GM12878 (cell line): ENCODE data around the gene PMAIP1. TPM values are rescaled to one million over a fixed set of nuclear protein-coding genes. Genes with fewer than 3 reads are reported as not detected.

Experiments
- ATAC-seq: fragments of 200-7000 bp; cut with Tn5 transposase; 3 replicates; pipeline ENCODE4 v1.9.1; 2020; ENCODE audit warnings: mild to moderate bottlenecking, moderate library complexity
- BruUV-seq: library from RNA; stranded (reverse); fragments of 400-500 nt; replicated peaks from 2 replicates; lab custom pipeline; 2021; lab: Mats Ljungman, UMichigan
- CTCF ChIA-PET: fragments of 300-600 bp; sonication (Branson Sonifier 250); formaldehyde crosslinking; extraction: SDS; loops from one replicate; lab custom pipeline; 2021; ENCODE audit warnings: inconsistent platforms; lab: Yijun Ruan, JAX
- POLR2A ChIA-PET: fragments of 350-600 bp; formaldehyde crosslinking; extraction: SDS; loops from one replicate; lab custom pipeline; 2021; ENCODE audit warnings: inconsistent platforms; lab: Charles Lee
- RAD21 ChIA-PET: fragments of 300-600 bp; sonication (Branson Sonifier 250); formaldehyde crosslinking; loops from one replicate; lab custom pipeline; 2023; ENCODE audit warnings: antibody characterized with exemption; ENCODE audit not compliant: unreplicated experiment; lab: Charles Lee
- SMC1A ChIA-PET: fragments of 300-600 bp; sonication (Branson Sonifier 250); formaldehyde crosslinking; loops from one replicate; lab custom pipeline; 2023; ENCODE audit not compliant: unreplicated experiment, uncharacterized antibody; lab: Charles Lee
- DNase-seq: peaks from one replicate; pipeline ENCODE4 v3.0.0-alpha.2; 2011; ENCODE audit warnings: low read depth, low spot score
- FAIRE-seq: peaks from 3 replicates; lab custom pipeline; 2011; peaks lifted over from hg19 to GRCh38; lab: Jason Lieb, UNC
- H2AFZ ChIP-seq: 2 replicates; pipeline ENCODE4 v1.6.0; 2011; ENCODE audit warnings: low read depth, low read length, control low read depth; ENCODE audit not compliant: control insufficient read depth
- H3K27ac ChIP-seq: 2 replicates; pipeline ENCODE4 v1.5.1; 2011; ENCODE audit warnings: control low read depth; ENCODE audit not compliant: control insufficient read depth, insufficient read depth
- H3K27me3 ChIP-seq, 2 experiments: replicated peaks in 1 of 2; 2 replicates each; pipeline versions ENCODE4 v1.6.0 to v1.6.1; 2011; ENCODE audit warnings: low read length in 1 of 2; ENCODE audit not compliant: control insufficient read depth in 2 of 2, insufficient read depth in 2 of 2
- H3K36me3 ChIP-seq, 2 experiments: 2 replicates each; pipeline ENCODE4 v1.5.1; 2011; ENCODE audit warnings: low read length in 1 of 2; ENCODE audit not compliant: control insufficient read depth in 2 of 2, insufficient read depth in 2 of 2
- H3K4me1 ChIP-seq: 2 replicates; pipeline ENCODE4 v1.6.1; 2011; ENCODE audit warnings: mild to moderate bottlenecking, low read length, moderate library complexity, mixed read lengths; ENCODE audit not compliant: control insufficient read depth, insufficient read depth
- H3K4me2 ChIP-seq: 2 replicates; pipeline ENCODE4 v1.6.0; 2011; ENCODE audit warnings: control low read depth; ENCODE audit not compliant: control insufficient read depth, insufficient read depth
- H3K4me3 ChIP-seq: fragments of 200-600 bp; sonication (generic); 2 replicates; pipeline ENCODE4 v1.5.1; 2016
- H3K79me2 ChIP-seq: 2 replicates; pipeline ENCODE4 v1.6.0; 2011; ENCODE audit warnings: low read length; ENCODE audit not compliant: control insufficient read depth, insufficient read depth
- H3K9ac ChIP-seq: 2 replicates; pipeline ENCODE4 v1.8.0; 2011; ENCODE audit warnings: low read length, control low read depth, mixed read lengths; ENCODE audit not compliant: control insufficient read depth, insufficient read depth
- H3K9me3 ChIP-seq: replicated peaks from 3 replicates; pipeline ENCODE4 v1.5.1; 2011; ENCODE audit warnings: mild to moderate bottlenecking, low read length; ENCODE audit not compliant: control insufficient read depth, insufficient read depth
- H4K20me1 ChIP-seq: 2 replicates; pipeline ENCODE4 v1.6.0; 2011; ENCODE audit not compliant: control insufficient read depth, insufficient read depth
- CEBPB ChIP-seq, 2 experiments: fragments of 150-350 bp in 1 of 2; IDR thresholded peaks; 2 replicates each; pipeline ENCODE4 v1.6.1; 2012 to 2014; ENCODE audit warnings: low read depth in 2 of 2, low read length in 2 of 2, borderline replicate concordance in 1 of 2, inconsistent platforms in 1 of 2
- CREB1 ChIP-seq: IDR thresholded peaks from 2 replicates; pipeline ENCODE4 v1.6.1; 2012; ENCODE audit warnings: low read depth, mild to moderate bottlenecking, inconsistent platforms
- GATAD2B ChIP-seq: fragments of 450-650 bp; conservative IDR thresholded peaks from 2 replicates; pipeline ENCODE4 v1.6.1; 2017; ENCODE audit warnings: low read depth, mild to moderate bottlenecking, moderate library complexity
- JUND ChIP-seq: IDR thresholded peaks from 2 replicates; pipeline ENCODE4 v1.6.1; 2012; ENCODE audit warnings: low read depth, mild to moderate bottlenecking, low read length, improper control_type of control experiment, moderate library complexity
- MEF2B ChIP-seq: fragments of 450-650 bp; IDR thresholded peaks from 2 replicates; pipeline ENCODE4 v1.6.1; 2018; ENCODE audit warnings: mild to moderate bottlenecking, moderate library complexity; ENCODE audit not compliant: partially characterized antibody, poor library complexity, severe bottlenecking
- MLLT1 ChIP-seq: fragments of 450-650 bp; IDR thresholded peaks from 2 replicates; pipeline ENCODE4 v1.6.1; 2016; ENCODE audit warnings: mild to moderate bottlenecking
- NR2F1 ChIP-seq: fragments of 450-650 bp; conservative IDR thresholded peaks from 2 replicates; pipeline ENCODE4 v1.6.1; 2017; ENCODE audit warnings: mild to moderate bottlenecking
- SMAD1 ChIP-seq: fragments of 450-650 bp; IDR thresholded peaks from 2 replicates; pipeline ENCODE4 v1.6.1; 2018; ENCODE audit warnings: mild to moderate bottlenecking, low read depth; ENCODE audit not compliant: partially characterized antibody
- SMARCA5 ChIP-seq: fragments of 450-650 bp; IDR thresholded peaks from 2 replicates; pipeline ENCODE4 v1.6.1; 2017; ENCODE audit warnings: mild to moderate bottlenecking
- SPI1 ChIP-seq: IDR thresholded peaks from 2 replicates; pipeline ENCODE4 v1.6.1; 2011; ENCODE audit warnings: low read depth, mild to moderate bottlenecking, low read length, moderate library complexity, borderline replicate concordance; ENCODE audit not compliant: insufficient read depth
- SUZ12 ChIP-seq: fragments of 200-600 bp; sonication (generic); IDR thresholded peaks from one replicate; pipeline ENCODE4 v1.6.1; 2018; ENCODE audit warnings: antibody characterized with exemption, mild to moderate bottlenecking; ENCODE audit not compliant: unreplicated experiment
- WGBS: methylation state at CpG from one replicate; pipeline ENCODE4 v1.1.6; 2016; ENCODE audit warnings: low lambda C conversion rate; ENCODE audit not compliant: insufficient replicate concordance, insufficient coverage; ENCODE audit errors: missing lambda C conversion rate; 5-methylcytosine and 5-hydroxymethylcytosine counted together
- in situ Hi-C: fragments of 300-500 bp; cut with MboI; formaldehyde crosslinking; loops from 9 replicates; pipeline ENCODE4 v1.14.3; 2018; ENCODE audit warnings: mixed read lengths
- intact Hi-C: fragments of 100-400 bp; cut with micrococcal nuclease; formaldehyde crosslinking; loops from one replicate; pipeline ENCODE4 v1.14.2; 2022; ENCODE audit not compliant: unreplicated experiment
- polyA plus RNA-seq, 11 experiments: library from polyadenylated mRNA; depleted of rRNA in 4 of 11; unstranded in 6 of 11; stranded (reverse) in 5 of 11; fragments of >200 nt; fragmentation: Nextera tagmentation in 4 of 11; fragmentation: Illumina TruSeq in 1 of 11; extraction: Ambion mirVana in 4 of 11; extraction: Trizol in 1 of 11; gene quantifications; 1 replicate in 1 of 11; 2 replicates in 10 of 11; pipeline versions ENCODE4 v1.2.1 to v1.2.3, GENCODE V29; 2011 to 2016; ENCODE audit warnings: inconsistent platforms in 2 of 11, missing spikeins in 2 of 11, low read depth in 1 of 11
- total RNA-seq, 4 experiments: library from RNA; depleted of rRNA in 3 of 4; stranded (reverse); fragments of >200 nt in 3 of 4; fragmentation: Illumina TruSeq in 1 of 4; extraction: Trizol in 1 of 4; gene quantifications; 2 replicates each; pipeline versions ENCODE4 v1.2.1 to v1.2.3, GENCODE V29; 2013 to 2021
- TF ChIP-seq, protein P1 (sequence below): fragments of 450-650 bp; conservative IDR thresholded peaks from 2 replicates; pipeline ENCODE4 v1.6.1; 2017; ENCODE audit warnings: mild to moderate bottlenecking, moderate library complexity

The PMAIP1 gene
- total and polyA plus RNA-seq, 10 of the 15 experiments (the other 5 are each of a cell fraction or from before 2014, with no cell fraction given) = 74.0 to 219 (median 112) TPM

- DNase-seq (no peak), ATAC-seq (no peak), FAIRE-seq (no peak)
- Histone ChIP-seq H4K20me1 (no peaks in the 10 kb centered on the region), H3K27ac (no peak overlapping the region), H3K79me2 (no peaks in the 10 kb centered on the region), H3K27me3 (no peaks in the 10 kb centered on the region), H3K9ac (no peak overlapping the region), H3K4me2 (no peak overlapping the region), H2AFZ (no peak overlapping the region), H3K9me3 (no peaks in the 10 kb centered on the region), H3K4me3 (no peak overlapping the region), H3K4me1 (peaks cover 17% of the 10 kb centered on the region), H3K36me3 (no peaks in the 10 kb centered on the region)
- ChIA-PET POLR2A (interaction anchor here (1.7 kb wide), 1 partner anchor 102 kb away, joined by 4 read pairs; no protein-coding TSS in a partner anchor), SMC1A (interaction anchor here (1.1 to 2.4 kb wide), 3 partner anchors 9 to 39 kb away, joined by 4 to 13 read pairs (median 13); no protein-coding TSS in a partner anchor), RAD21 (interaction anchor here (0.7 to 2.1 kb wide), 4 partner anchors 8 to 48 kb away, joined by 3 to 4 read pairs (median 4); partner anchors contain the start of gene PMAIP1), CTCF (interaction anchor here (0.5 to 1.7 kb wide), 3 partner anchors 14 to 49 kb away, joined by 3 to 5 read pairs (median 3); no protein-coding TSS in a partner anchor)
- in situ Hi-C loops = no loop called here
- TF ChIP-seq CREB1 = no peak
- TF ChIP-seq, protein P1, sequence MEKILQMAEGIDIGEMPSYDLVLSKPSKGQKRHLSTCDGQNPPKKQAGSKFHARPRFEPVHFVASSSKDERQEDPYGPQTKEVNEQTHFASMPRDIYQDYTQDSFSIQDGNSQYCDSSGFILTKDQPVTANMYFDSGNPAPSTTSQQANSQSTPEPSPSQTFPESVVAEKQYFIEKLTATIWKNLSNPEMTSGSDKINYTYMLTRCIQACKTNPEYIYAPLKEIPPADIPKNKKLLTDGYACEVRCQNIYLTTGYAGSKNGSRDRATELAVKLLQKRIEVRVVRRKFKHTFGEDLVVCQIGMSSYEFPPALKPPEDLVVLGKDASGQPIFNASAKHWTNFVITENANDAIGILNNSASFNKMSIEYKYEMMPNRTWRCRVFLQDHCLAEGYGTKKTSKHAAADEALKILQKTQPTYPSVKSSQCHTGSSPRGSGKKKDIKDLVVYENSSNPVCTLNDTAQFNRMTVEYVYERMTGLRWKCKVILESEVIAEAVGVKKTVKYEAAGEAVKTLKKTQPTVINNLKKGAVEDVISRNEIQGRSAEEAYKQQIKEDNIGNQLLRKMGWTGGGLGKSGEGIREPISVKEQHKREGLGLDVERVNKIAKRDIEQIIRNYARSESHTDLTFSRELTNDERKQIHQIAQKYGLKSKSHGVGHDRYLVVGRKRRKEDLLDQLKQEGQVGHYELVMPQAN = no peak
- no peak for TF ChIP-seq JUND
- no peak for TF ChIP-seq CEBPB (IDR thresholded peaks at IDR 0.05; ENCODE audit: borderline replicate concordance in 1 of 2, low read depth in 2 of 2, low read length in 2 of 2)
- TF ChIP-seq SUZ12 = no peak
- TF ChIP-seq SMAD1 = no peak
- no peak for TF ChIP-seq MLLT1
- no peak for TF ChIP-seq GATAD2B
- no peak for TF ChIP-seq SMARCA5
- TF ChIP-seq MEF2B = no peak
- TF ChIP-seq SPI1 = no peak
- TF ChIP-seq NR2F1 = no peak
- no TSS peak for BruUV-seq
- intact Hi-C loops = no loop called here
- WGBS = 76% methylated on average over 8 of the region's 8 CpGs
Observed at GRCh38 chr18:59851784-59852399, 47.9 kb upstream of the PMAIP1 start.
